MM.1S (cell line): ENCODE data around the gene FBXL20.

Source experiments
- CTCF ChIP-seq: fragments of 300-600 bp; sonication (generic); IDR thresholded peaks from 2 replicates; pipeline ENCODE4 v1.5.1; 2016; ENCODE audit warnings: antibody characterized with exemption, low read length, mixed read lengths
- EZH2 ChIP-seq: fragments of 300-600 bp; sonication (generic); optimal IDR thresholded peaks from 2 replicates; pipeline ENCODE3; 2017; ENCODE audit warnings: low read depth, mild to moderate bottlenecking, antibody characterized with exemption, low read length, mixed read lengths
- EZH2phosphoT487 ChIP-seq: fragments of 300-600 bp; sonication (generic); IDR thresholded peaks from 2 replicates; pipeline ENCODE4 v1.6.1; 2018; ENCODE audit warnings: antibody characterized with exemption, low read length

DNA sequence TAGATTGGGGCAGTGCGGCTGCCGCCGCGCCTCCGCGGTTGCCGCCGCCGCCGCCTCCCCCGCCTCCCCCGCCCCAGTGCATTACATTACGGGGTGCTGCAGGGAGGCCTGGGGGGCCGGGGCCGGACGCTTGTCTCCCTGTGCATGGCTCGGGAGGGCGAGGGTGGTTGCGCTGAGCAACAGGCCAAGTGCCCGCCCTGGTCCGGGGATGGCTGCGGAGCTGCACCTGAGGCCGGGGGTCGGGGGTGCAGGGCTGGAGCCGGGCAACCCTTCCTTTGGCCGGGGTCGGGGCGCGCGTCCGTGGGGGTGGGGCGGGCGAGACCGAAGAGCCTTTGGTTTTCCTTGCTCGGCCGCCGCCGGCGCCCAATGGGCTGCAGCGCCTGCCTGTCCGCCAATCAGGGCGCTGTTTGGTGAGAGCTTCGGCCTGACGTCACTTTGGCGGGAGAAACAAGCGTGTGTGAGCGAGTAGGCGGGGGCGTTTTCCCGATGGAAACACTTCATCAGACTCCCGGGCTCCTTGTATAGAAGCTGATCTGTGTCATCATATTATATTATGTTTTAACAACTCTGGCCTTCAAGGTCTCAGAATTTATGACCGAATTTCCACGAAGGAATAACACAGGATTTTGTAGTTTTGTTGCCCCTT is 941 bp upstream of the FBXL20 start:
- TF ChIP-seq EZH2 = no peak
- no peak for TF ChIP-seq CTCF
- no peak for TF ChIP-seq EZH2phosphoT487
